ENCODE data around the gene SLC13A3.

DNA sequence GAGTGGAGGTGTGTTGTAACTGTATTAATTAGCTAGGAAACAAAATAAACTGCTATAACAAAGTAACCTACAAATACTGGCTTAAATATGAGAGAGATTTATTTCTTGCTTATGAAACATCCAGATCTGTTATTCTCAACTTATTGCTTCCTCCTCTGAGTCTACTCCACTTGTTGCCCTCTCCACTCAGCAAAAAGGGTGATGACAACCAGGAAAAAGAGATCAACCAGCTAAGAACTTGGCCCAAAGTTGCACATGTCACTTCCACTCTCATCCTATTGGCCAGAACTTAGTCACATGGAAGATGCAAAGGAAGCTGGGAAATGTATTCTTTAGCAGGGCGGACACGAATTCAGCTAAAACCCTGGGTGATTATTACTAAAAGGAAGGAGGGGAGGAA is 43.2 kb upstream of the SLC13A3 start:
- no peak for TF ChIP-seq CTCF (IDR thresholded peaks at IDR 0.05; ENCODE audit: insufficient read depth, low read length, poor library complexity, severe bottlenecking)
- TF ChIP-seq EZH2phosphoT487 (conservative IDR thresholded peaks at IDR 0.05; ENCODE audit: low read length): no peak
